A549 (cell line): Measurements from ENCODE around the gene MYLK4. TPM values are rescaled to one million over a fixed set of nuclear protein-coding genes. Genes with fewer than 3 reads are reported as not detected.

ENCODE experiments used
- ATAC-seq, 2 experiments: fragments of 200-7000 bp in 1 of 2; fragments of >200 bp in 1 of 2; cut with Nextera tagmentation in 1 of 2; cut with Tn5 transposase in 1 of 2; 3 replicates each; pipeline versions ENCODE4 v1.8.0 to v1.9.1; 2018 to 2020; ENCODE audit warnings: mild to moderate bottlenecking in 1 of 2, moderate library complexity in 1 of 2
- CTCF ChIA-PET: fragments of 300-600 bp; sonication (Branson Sonifier 250); formaldehyde crosslinking; extraction: SDS; loops from one replicate; lab custom pipeline; 2021; ENCODE audit warnings: antibody characterized with exemption, inconsistent platforms; lab: Yijun Ruan, JAX
- POLR2A ChIA-PET: fragments of 350-600 bp; formaldehyde crosslinking; extraction: SDS; loops from one replicate; lab custom pipeline; 2021; ENCODE audit warnings: antibody characterized with exemption, inconsistent platforms; lab: Yijun Ruan, JAX
- DNase-seq, 2 experiments: peaks; one replicate each; pipeline versions ENCODE4 v3.0.0 to v3.0.0-alpha.2; 2011 to 2016; ENCODE audit warnings: low read depth in 1 of 2, low spot score in 1 of 2
- FAIRE-seq: peaks from 2 replicates; lab custom pipeline; 2011; peaks lifted over from hg19 to GRCh38; lab: Jason Lieb, UNC
- H3K27ac ChIP-seq, 2 experiments: fragments of >200 bp; sonication (Bioruptor Twin); formaldehyde crosslinking; 3 replicates each; pipeline ENCODE4 v1.5.1; 2016 to 2017
- H3K4me1 ChIP-seq: fragments of >200 bp; sonication (Bioruptor Twin); formaldehyde crosslinking; 3 replicates; pipeline ENCODE4 v1.6.1; 2016
- H3K4me2 ChIP-seq: fragments of >200 bp; sonication (Bioruptor Twin); formaldehyde crosslinking; 3 replicates; pipeline ENCODE4 v1.6.1; 2016
- H3K4me3 ChIP-seq: fragments of >200 bp; sonication (Bioruptor Twin); formaldehyde crosslinking; 3 replicates; pipeline ENCODE4 v1.5.1; 2016
- H3K9me3 ChIP-seq: fragments of >200 bp; sonication (Bioruptor Twin); formaldehyde crosslinking; 3 replicates; pipeline ENCODE4 v1.6.1; 2016
- ATOH8 ChIP-seq: fragments of 250-450 bp; sonication (Bioruptor Pico); IDR thresholded peaks from 2 replicates; pipeline ENCODE4 v1.5.0; 2020; ENCODE audit warnings: low read depth, mild to moderate bottlenecking, moderate library complexity
- BCL3 ChIP-seq: fragments of >200 bp; sonication (Bioruptor Twin); formaldehyde crosslinking; IDR thresholded peaks from 3 replicates; pipeline ENCODE4 v1.6.1; 2016
- CBX2 ChIP-seq: fragments of 200-600 bp; sonication (generic); IDR thresholded peaks from 2 replicates; pipeline ENCODE4 v1.6.1; 2016; ENCODE audit warnings: low read depth, mild to moderate bottlenecking, borderline replicate concordance
- CBX8 ChIP-seq: fragments of 200-600 bp; sonication (generic); IDR thresholded peaks from 2 replicates; pipeline ENCODE4 v1.6.1; 2016
- CEBPB ChIP-seq, 2 experiments: fragments of >200 bp in 1 of 2; sonication (Bioruptor Twin) in 1 of 2; formaldehyde crosslinking in 1 of 2; IDR thresholded peaks; 2 replicates each; pipeline ENCODE4 v1.6.1; 2012 to 2016
- CHD2 ChIP-seq: fragments of 150-350 bp; IDR thresholded peaks from 2 replicates; pipeline ENCODE4 v1.6.1; 2014; ENCODE audit warnings: low read length; ENCODE audit not compliant: partially characterized antibody
- CHD4 ChIP-seq: fragments of 200-600 bp; sonication (generic); IDR thresholded peaks from 2 replicates; pipeline ENCODE4 v1.6.1; 2016; ENCODE audit warnings: antibody characterized with exemption, mild to moderate bottlenecking, borderline replicate concordance
- E2F6 ChIP-seq: IDR thresholded peaks from 2 replicates; pipeline ENCODE4 v1.6.1; 2012; ENCODE audit warnings: low read depth, borderline replicate concordance
- EHF ChIP-seq: fragments of 250-450 bp; sonication (Bioruptor Pico); IDR thresholded peaks from 2 replicates; pipeline ENCODE4 v1.5.0; 2020; ENCODE audit warnings: mild to moderate bottlenecking
- EHMT2 ChIP-seq: fragments of 200-600 bp; sonication (generic); IDR thresholded peaks from 2 replicates; pipeline ENCODE4 v1.6.1; 2016; ENCODE audit warnings: antibody characterized with exemption, low read depth, mild to moderate bottlenecking, moderate library complexity
- FOSL2 ChIP-seq, 2 experiments: fragments of 450-650 bp in 1 of 2; fragments of >200 bp in 1 of 2; sonication (Bioruptor Twin) in 1 of 2; formaldehyde crosslinking; IDR thresholded peaks; 2 replicates each; pipeline versions ENCODE4 v1.5.0 to v1.6.1; 2016 to 2020; ENCODE audit warnings: mild to moderate bottlenecking in 1 of 2, moderate library complexity in 1 of 2
- HDAC2 ChIP-seq: fragments of 200-600 bp; sonication (generic); IDR thresholded peaks from 2 replicates; pipeline ENCODE4 v1.6.1; 2016
- HEYL ChIP-seq: fragments of 250-450 bp; sonication (Bioruptor Pico); IDR thresholded peaks from 2 replicates; pipeline ENCODE4 v1.8.0; 2021; ENCODE audit warnings: mild to moderate bottlenecking, moderate library complexity
- HOXB5 ChIP-seq: fragments of 250-450 bp; sonication (Bioruptor Pico); IDR thresholded peaks from 2 replicates; pipeline ENCODE4 v1.5.0; 2020; ENCODE audit warnings: mild to moderate bottlenecking, moderate library complexity
- JUN ChIP-seq, 2 experiments: fragments of >200 bp; sonication (Bioruptor Twin); formaldehyde crosslinking; IDR thresholded peaks; 2 replicates in 1 of 2; 3 replicates in 1 of 2; pipeline ENCODE4 v1.6.1; 2016 to 2017
- KDM1A ChIP-seq: fragments of 200-600 bp; sonication (generic); IDR thresholded peaks from 2 replicates; pipeline ENCODE4 v1.6.1; 2016; ENCODE audit warnings: low read depth, mild to moderate bottlenecking
- KDM5A ChIP-seq: fragments of 200-600 bp; sonication (generic); IDR thresholded peaks from 2 replicates; pipeline ENCODE4 v1.6.1; 2016; ENCODE audit warnings: antibody characterized with exemption, mild to moderate bottlenecking
- MAFK ChIP-seq: fragments of 450-650 bp; IDR thresholded peaks from 2 replicates; pipeline ENCODE4 v1.6.1; 2014; ENCODE audit not compliant: partially characterized antibody
- MAZ ChIP-seq: fragments of 150-350 bp; IDR thresholded peaks from 2 replicates; pipeline ENCODE4 v1.6.1; 2014; ENCODE audit warnings: antibody characterized with exemption, low read depth, low read length, borderline replicate concordance
- PBX3 ChIP-seq: IDR thresholded peaks from 2 replicates; pipeline ENCODE4 v1.6.1; 2012
- POLR2A ChIP-seq: IDR thresholded peaks from 2 replicates; pipeline ENCODE4 v1.6.1; 2012; ENCODE audit warnings: mild to moderate bottlenecking, low read length
- RAD21 ChIP-seq, 2 experiments: fragments of >200 bp in 1 of 2; sonication (Bioruptor Twin) in 1 of 2; formaldehyde crosslinking in 1 of 2; IDR thresholded peaks in 1 of 2; conservative IDR thresholded peaks in 1 of 2; 2 replicates in 1 of 2; 3 replicates in 1 of 2; pipeline ENCODE4 v1.6.1; 2012 to 2018; ENCODE audit warnings: inconsistent platforms in 1 of 2
- RCOR1 ChIP-seq: fragments of 150-350 bp; IDR thresholded peaks from 2 replicates; pipeline ENCODE4 v1.6.1; 2014; ENCODE audit warnings: antibody characterized with exemption, low read length, low read depth
- SMC3 ChIP-seq: fragments of >200 bp; sonication (Bioruptor Twin); formaldehyde crosslinking; IDR thresholded peaks from 3 replicates; pipeline ENCODE4 v1.6.1; 2018; ENCODE audit warnings: inconsistent platforms
- SREBF2 ChIP-seq: fragments of 450-650 bp; IDR thresholded peaks from 2 replicates; pipeline ENCODE4 v1.6.1; 2014; ENCODE audit warnings: mild to moderate bottlenecking, moderate library complexity
- TP53 ChIP-seq: fragments of 250-450 bp; sonication (Bioruptor Pico); IDR thresholded peaks from 2 replicates; pipeline ENCODE4 v1.5.0; 2021; ENCODE audit warnings: mild to moderate bottlenecking, moderate library complexity
- USF2 ChIP-seq: fragments of 450-650 bp; IDR thresholded peaks from 2 replicates; pipeline ENCODE4 v1.6.1; 2014; ENCODE audit warnings: antibody characterized with exemption
- ZC3H11A ChIP-seq: fragments of 450-650 bp; IDR thresholded peaks from 2 replicates; pipeline ENCODE4 v1.6.1; 2014; ENCODE audit warnings: antibody characterized with exemption, mild to moderate bottlenecking
- ZNF302 ChIP-seq: fragments of 250-450 bp; sonication (Bioruptor Pico); IDR thresholded peaks from 2 replicates; pipeline ENCODE4 v1.9.0; 2021; ENCODE audit warnings: inconsistent platforms, mild to moderate bottlenecking, moderate library complexity
- ZSCAN20 ChIP-seq: fragments of 250-450 bp; sonication (Bioruptor Pico); IDR thresholded peaks from 2 replicates; pipeline ENCODE4 v1.8.0; 2022; ENCODE audit warnings: mild to moderate bottlenecking, moderate library complexity
- WGBS: methylation state at CpG from one replicate; pipeline ENCODE4 v1.1.6; 2017; ENCODE audit errors: missing lambda C conversion rate; 5-methylcytosine and 5-hydroxymethylcytosine counted together
- polyA plus RNA-seq, 4 experiments: library from polyadenylated mRNA; depleted of rRNA in 3 of 4; stranded (reverse); fragments of >200 nt; fragmentation: RNase III in 1 of 4; extraction: RNeasy Plus Mini Kit Qiagen cat#74134 plus additional on column Dnase treatment in 1 of 4; gene quantifications; 2 replicates in 3 of 4; 3 replicates in 1 of 4; pipeline ENCODE4 v1.2.3, GENCODE V29; 2011 to 2017

The MYLK4 gene
- polyA plus RNA-seq, 2 of the 4 experiments (the other 2 are of a cell fraction): 0.14 to 0.21 TPM

GRCh38 chr6:2767657-2768524 lies 17.2 kb upstream of the MYLK4 start:
- Histone ChIP-seq H3K4me3 (peak overlapping the region; percentile 96), H3K4me1 (peaks cover 29% of the 10 kb centered on the region; the same call in 2 of the 3 replicates), H3K4me2 (peak overlapping the region; percentile 88), H3K9me3 (no peaks in the 10 kb centered on the region), H3K27ac (peak overlapping the region in 1 of 2 experiments; percentile 43; a peak in 3 of 6 replicates)
- TF ChIP-seq ZC3H11A: no peak
- TF ChIP-seq CEBPB (IDR thresholded peaks at IDR 0.05): no peak
- TF ChIP-seq USF2: no peak
- no peak for TF ChIP-seq HEYL
- TF ChIP-seq MAFK: no peak
- TF ChIP-seq RCOR1: no peak
- no peak for TF ChIP-seq EHF (CRISPR knock-in tag)
- TF ChIP-seq POLR2A: no peak
- no peak for TF ChIP-seq KDM5A
- no peak for TF ChIP-seq EHMT2
- no peak for TF ChIP-seq BCL3
- TF ChIP-seq CHD4: no peak
- no peak for TF ChIP-seq MAZ
- TF ChIP-seq ATOH8 (CRISPR knock-in tag): no peak
- no peak for TF ChIP-seq HDAC2
- no peak for TF ChIP-seq JUN (IDR thresholded peaks at IDR 0.05)
- TF ChIP-seq HOXB5 (CRISPR knock-in tag): no peak
- TF ChIP-seq CHD2: no peak
- no peak for TF ChIP-seq PBX3
- TF ChIP-seq FOSL2 (IDR thresholded peaks at IDR 0.05): no peak
- no peak for TF ChIP-seq FOSL2 (CRISPR knock-in tag; IDR thresholded peaks at IDR 0.05)
- POLR2A ChIA-PET: interaction anchor here (0.5 kb wide), 1 partner anchor 204 kb away, joined by 3 read pairs; no protein-coding TSS in a partner anchor
- 47% methylated on average over 9 of the region's 9 CpGs for WGBS
- FAIRE-seq (no peak), DNase-seq (no peak), ATAC-seq (no peak)
- CTCF ChIA-PET: interaction anchor here (0.7 to 4.5 kb wide), 9 partner anchors 10 to 1172 kb away, joined by 3 to 24 read pairs (median 4); partner anchors contain the start of gene MYLK4

- WGBS: 6% methylated on average over 13 of the region's 13 CpGs
- Histone ChIP-seq H3K4me3 (peak overlapping the region; percentile 96), H3K27ac (peak overlapping the region; percentile 83 to 98), H3K4me1 (peaks cover 29% of the 10 kb centered on the region; the same call in 2 of the 3 replicates), H3K9me3 (no peaks in the 10 kb centered on the region), H3K4me2 (peak overlapping the region; percentile 88)
- POLR2A ChIA-PET: interaction anchor here (0.5 to 2.0 kb wide), 3 partner anchors 24 to 205 kb away, joined by 3 to 7 read pairs (median 5); partner anchors contain the start of gene SERPINB1
- FAIRE-seq (no peak), DNase-seq (no peak)
- CTCF ChIA-PET: interaction anchor here (1.0 to 4.5 kb wide), 6 partner anchors 8 to 1171 kb away, joined by 3 to 24 read pairs (median 6); no protein-coding TSS in a partner anchor
- no peak for TF ChIP-seq SREBF2
- TF ChIP-seq E2F6: no peak
- no peak for TF ChIP-seq CHD2
- no peak for TF ChIP-seq RAD21 (conservative IDR thresholded peaks at IDR 0.05 in 1 of 2, IDR thresholded peaks at IDR 0.05 in 1 of 2)
- no peak for TF ChIP-seq JUN (IDR thresholded peaks at IDR 0.05)
- TF ChIP-seq ZNF302 (CRISPR knock-in tag): no peak
- TF ChIP-seq CBX2: no peak
- TF ChIP-seq SMC3: no peak
- TF ChIP-seq TP53: no peak
- no peak for TF ChIP-seq ZSCAN20 (CRISPR knock-in tag)
- TF ChIP-seq KDM1A: no peak
- TF ChIP-seq RCOR1: no peak
- TF ChIP-seq CBX8: no peak
- TF ChIP-seq, all 56 proteins: peak for 0
- ATAC-seq: no peak
These were observed 16.3 kb upstream of the MYLK4 start for GRCh38 chr6:2766767-2767656.
